WTC11 (cell line): ENCODE results near the gene CST6. TPM values are rescaled to one million over a fixed set of nuclear protein-coding genes. Genes with fewer than 3 reads are reported as not detected.

Source experiments
- ATAC-seq: fragments of 200-7000 bp; cut with Tn5 transposase; 2 replicates; pipeline ENCODE4 v1.10.0; 2021; ENCODE audit warnings: mild to moderate bottlenecking, moderate library complexity
- CTCF ChIA-PET: fragments of 300-600 bp; sonication (Branson Sonifier 250); formaldehyde crosslinking; loops from one replicate; lab custom pipeline; 2021; ENCODE audit warnings: antibody characterized with exemption; lab: Charles Lee
- POLR2A ChIA-PET: fragments of 350-600 bp; sonication (Branson Sonifier 250); formaldehyde crosslinking; loops from one replicate; lab custom pipeline; 2021; ENCODE audit warnings: antibody characterized with exemption; lab: Charles Lee
- DNase-seq: peaks from one replicate; pipeline ENCODE4 v3.0.0; 2021; ENCODE audit warnings: low spot score
- H3K27ac Mint-ChIP-seq: 2 replicates; pipeline ENCODE4 v1.8.0; 2021; ENCODE audit warnings: mixed read lengths
- H3K27me3 Mint-ChIP-seq: 2 replicates; pipeline ENCODE4 v1.8.0; 2021; ENCODE audit warnings: low read depth, mild to moderate bottlenecking, moderate library complexity, mixed read lengths
- H3K36me3 Mint-ChIP-seq: 2 replicates; pipeline ENCODE4 v1.8.0; 2021; ENCODE audit warnings: mixed read lengths
- H3K4me1 Mint-ChIP-seq: 2 replicates; pipeline ENCODE4 v1.8.0; 2022; ENCODE audit warnings: mixed read lengths
- H3K4me3 Mint-ChIP-seq: 2 replicates; pipeline ENCODE4 v1.8.0; 2021; ENCODE audit warnings: mild to moderate bottlenecking, moderate library complexity, mixed read lengths
- H3K9me3 Mint-ChIP-seq: 2 replicates; pipeline ENCODE4 v1.8.0; 2021; ENCODE audit warnings: mixed read lengths
- AFF4 ChIP-seq: sonication (generic); formaldehyde crosslinking; IDR thresholded peaks from 2 replicates; pipeline ENCODE4 v1.8.1; 2023; ENCODE audit warnings: mild to moderate bottlenecking, missing genetic modification reagents, borderline replicate concordance
- EMX1 ChIP-seq: fragments of 250-450 bp; sonication (Bioruptor Pico); IDR thresholded peaks from 2 replicates; pipeline ENCODE4 v1.8.0; 2021; ENCODE audit warnings: mild to moderate bottlenecking
- FOXJ3 ChIP-seq: sonication (generic); formaldehyde crosslinking; IDR thresholded peaks from 2 replicates; pipeline ENCODE4 v1.9.0; 2021; ENCODE audit warnings: missing genetic modification reagents, mild to moderate bottlenecking, borderline replicate concordance
- JUN ChIP-seq: sonication (generic); formaldehyde crosslinking; IDR thresholded peaks from 2 replicates; pipeline ENCODE4 v1.8.0; 2023; ENCODE audit warnings: mild to moderate bottlenecking, missing genetic modification reagents
- MLX ChIP-seq: sonication (generic); formaldehyde crosslinking; IDR thresholded peaks from 2 replicates; pipeline ENCODE4 v1.8.1; 2023; ENCODE audit warnings: mild to moderate bottlenecking, missing genetic modification reagents, moderate library complexity
- MYBL2 ChIP-seq: sonication (generic); formaldehyde crosslinking; IDR thresholded peaks from 2 replicates; pipeline ENCODE4 v1.8.1; 2023; ENCODE audit warnings: mild to moderate bottlenecking, moderate library complexity, missing genetic modification reagents
- NFE2L1 ChIP-seq: sonication (generic); formaldehyde crosslinking; IDR thresholded peaks from 2 replicates; pipeline ENCODE4 v1.8.1; 2023; ENCODE audit warnings: missing genetic modification reagents
- NFYB ChIP-seq: sonication (generic); formaldehyde crosslinking; conservative IDR thresholded peaks from 2 replicates; pipeline ENCODE4 v1.8.0; 2022; ENCODE audit warnings: low read depth, missing genetic modification reagents
- NR2C2 ChIP-seq: sonication (generic); formaldehyde crosslinking; IDR thresholded peaks from 2 replicates; pipeline ENCODE4 v1.8.0; 2022; ENCODE audit warnings: mild to moderate bottlenecking, missing genetic modification reagents
- OVOL2 ChIP-seq: fragments of 250-450 bp; sonication (Bioruptor Pico); IDR thresholded peaks from 2 replicates; pipeline ENCODE4 v1.9.0; 2021; ENCODE audit warnings: mild to moderate bottlenecking, borderline replicate concordance
- RORB ChIP-seq: fragments of 250-450 bp; sonication (Bioruptor Pico); IDR thresholded peaks from 2 replicates; pipeline ENCODE4 v1.9.0; 2021; ENCODE audit warnings: mild to moderate bottlenecking
- total RNA-seq: library from RNA; stranded (reverse); gene quantifications from 3 replicates; pipeline ENCODE4 v1.2.3, GENCODE V29; 2021
- TF ChIP-seq, protein P1 (sequence below): sonication (generic); formaldehyde crosslinking; IDR thresholded peaks from 2 replicates; pipeline ENCODE4 v1.8.0; 2022; ENCODE audit warnings: mild to moderate bottlenecking, missing genetic modification reagents
- TF ChIP-seq, protein P2 (sequence below): sonication (generic); formaldehyde crosslinking; IDR thresholded peaks from 2 replicates; pipeline ENCODE4 v1.8.0; 2023; ENCODE audit warnings: missing genetic modification reagents, mild to moderate bottlenecking, borderline replicate concordance
- TF ChIP-seq, protein P3 (sequence below): sonication (generic); formaldehyde crosslinking; IDR thresholded peaks from 2 replicates; pipeline ENCODE4 v1.8.0; 2023; ENCODE audit warnings: missing genetic modification reagents
- TF ChIP-seq, protein P4 (sequence below): sonication (generic); formaldehyde crosslinking; IDR thresholded peaks from 2 replicates; pipeline ENCODE4 v1.8.1; 2022; ENCODE audit warnings: mild to moderate bottlenecking, missing genetic modification reagents, moderate library complexity, borderline replicate concordance

CST6 gene
- total RNA-seq, 1 experiment from 2014 or later: 0.72 TPM

GRCh38 chr11:66026017-66026529 is 14.3 kb downstream of the CST6 start, which contains the start of gene CATSPER1:
Gene CATSPER1, minus strand, starts transcription at chr11:66026479. Its CDS starts 100 bp downstream, at chr11:66026379.
- CTCF ChIA-PET: no interaction called here

More at GRCh38 chr11:66026017-66026529, 14.3 kb downstream of the CST6 start, which contains the start of gene CATSPER1:
- Mint-ChIP-seq H3K4me1 (no peaks in the 10 kb centered on the region), H3K4me3 (no peak within 1 kb of the TSS), H3K9me3 (no peaks in the 10 kb centered on the region), H3K27ac (no peak within 1 kb of the TSS), H3K27me3 (peaks cover 34% of the 10 kb centered on the region), H3K36me3 (no peaks in the 10 kb centered on the region)
- TF ChIP-seq RORB (CRISPR knock-in tag): no peak
- TF ChIP-seq, protein P1, sequence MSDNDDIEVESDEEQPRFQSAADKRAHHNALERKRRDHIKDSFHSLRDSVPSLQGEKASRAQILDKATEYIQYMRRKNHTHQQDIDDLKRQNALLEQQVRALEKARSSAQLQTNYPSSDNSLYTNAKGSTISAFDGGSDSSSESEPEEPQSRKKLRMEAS (CRISPR knock-in tag): no peak
- TF ChIP-seq, protein P2, sequence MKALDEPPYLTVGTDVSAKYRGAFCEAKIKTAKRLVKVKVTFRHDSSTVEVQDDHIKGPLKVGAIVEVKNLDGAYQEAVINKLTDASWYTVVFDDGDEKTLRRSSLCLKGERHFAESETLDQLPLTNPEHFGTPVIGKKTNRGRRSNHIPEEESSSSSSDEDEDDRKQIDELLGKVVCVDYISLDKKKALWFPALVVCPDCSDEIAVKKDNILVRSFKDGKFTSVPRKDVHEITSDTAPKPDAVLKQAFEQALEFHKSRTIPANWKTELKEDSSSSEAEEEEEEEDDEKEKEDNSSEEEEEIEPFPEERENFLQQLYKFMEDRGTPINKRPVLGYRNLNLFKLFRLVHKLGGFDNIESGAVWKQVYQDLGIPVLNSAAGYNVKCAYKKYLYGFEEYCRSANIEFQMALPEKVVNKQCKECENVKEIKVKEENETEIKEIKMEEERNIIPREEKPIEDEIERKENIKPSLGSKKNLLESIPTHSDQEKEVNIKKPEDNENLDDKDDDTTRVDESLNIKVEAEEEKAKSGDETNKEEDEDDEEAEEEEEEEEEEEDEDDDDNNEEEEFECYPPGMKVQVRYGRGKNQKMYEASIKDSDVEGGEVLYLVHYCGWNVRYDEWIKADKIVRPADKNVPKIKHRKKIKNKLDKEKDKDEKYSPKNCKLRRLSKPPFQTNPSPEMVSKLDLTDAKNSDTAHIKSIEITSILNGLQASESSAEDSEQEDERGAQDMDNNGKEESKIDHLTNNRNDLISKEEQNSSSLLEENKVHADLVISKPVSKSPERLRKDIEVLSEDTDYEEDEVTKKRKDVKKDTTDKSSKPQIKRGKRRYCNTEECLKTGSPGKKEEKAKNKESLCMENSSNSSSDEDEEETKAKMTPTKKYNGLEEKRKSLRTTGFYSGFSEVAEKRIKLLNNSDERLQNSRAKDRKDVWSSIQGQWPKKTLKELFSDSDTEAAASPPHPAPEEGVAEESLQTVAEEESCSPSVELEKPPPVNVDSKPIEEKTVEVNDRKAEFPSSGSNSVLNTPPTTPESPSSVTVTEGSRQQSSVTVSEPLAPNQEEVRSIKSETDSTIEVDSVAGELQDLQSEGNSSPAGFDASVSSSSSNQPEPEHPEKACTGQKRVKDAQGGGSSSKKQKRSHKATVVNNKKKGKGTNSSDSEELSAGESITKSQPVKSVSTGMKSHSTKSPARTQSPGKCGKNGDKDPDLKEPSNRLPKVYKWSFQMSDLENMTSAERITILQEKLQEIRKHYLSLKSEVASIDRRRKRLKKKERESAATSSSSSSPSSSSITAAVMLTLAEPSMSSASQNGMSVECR (CRISPR knock-in tag): no peak
- no peak for TF ChIP-seq NR2C2 (CRISPR knock-in tag)
- TF ChIP-seq, protein P3, sequence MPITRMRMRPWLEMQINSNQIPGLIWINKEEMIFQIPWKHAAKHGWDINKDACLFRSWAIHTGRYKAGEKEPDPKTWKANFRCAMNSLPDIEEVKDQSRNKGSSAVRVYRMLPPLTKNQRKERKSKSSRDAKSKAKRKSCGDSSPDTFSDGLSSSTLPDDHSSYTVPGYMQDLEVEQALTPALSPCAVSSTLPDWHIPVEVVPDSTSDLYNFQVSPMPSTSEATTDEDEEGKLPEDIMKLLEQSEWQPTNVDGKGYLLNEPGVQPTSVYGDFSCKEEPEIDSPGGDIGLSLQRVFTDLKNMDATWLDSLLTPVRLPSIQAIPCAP: no peak
- no peak for TF ChIP-seq AFF4
- TF ChIP-seq JUN (CRISPR knock-in tag): no peak
- TF ChIP-seq, protein P4, sequence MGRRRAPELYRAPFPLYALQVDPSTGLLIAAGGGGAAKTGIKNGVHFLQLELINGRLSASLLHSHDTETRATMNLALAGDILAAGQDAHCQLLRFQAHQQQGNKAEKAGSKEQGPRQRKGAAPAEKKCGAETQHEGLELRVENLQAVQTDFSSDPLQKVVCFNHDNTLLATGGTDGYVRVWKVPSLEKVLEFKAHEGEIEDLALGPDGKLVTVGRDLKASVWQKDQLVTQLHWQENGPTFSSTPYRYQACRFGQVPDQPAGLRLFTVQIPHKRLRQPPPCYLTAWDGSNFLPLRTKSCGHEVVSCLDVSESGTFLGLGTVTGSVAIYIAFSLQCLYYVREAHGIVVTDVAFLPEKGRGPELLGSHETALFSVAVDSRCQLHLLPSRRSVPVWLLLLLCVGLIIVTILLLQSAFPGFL (CRISPR knock-in tag): no peak
- no peak for TF ChIP-seq NFE2L1
- TF ChIP-seq OVOL2 (CRISPR knock-in tag): no peak
- TF ChIP-seq EMX1 (CRISPR knock-in tag): no peak
- no peak for TF ChIP-seq FOXJ3 (CRISPR knock-in tag)
- TF ChIP-seq MYBL2 (CRISPR knock-in tag): no peak
- no peak for TF ChIP-seq NFYB
- no peak for TF ChIP-seq MLX (CRISPR knock-in tag)
- DNase-seq: no peak
- ATAC-seq: no peak
- POLR2A ChIA-PET: no interaction called here
